HepG2 (cell line): ENCODE data around the gene SND1. TPM values are rescaled to one million over a fixed set of nuclear protein-coding genes. Genes with fewer than 3 reads are reported as not detected.
A peak's percentile ranks its signal among the peaks of the same experiment; 100 is the strongest.

Source experiments
- ATAC-seq: fragments of 200-7000 bp; cut with Tn5 transposase; 3 replicates; pipeline ENCODE4 v1.9.1; 2020; ENCODE audit warnings: mild to moderate bottlenecking, moderate library complexity
- BruUV-seq: library from RNA; stranded (reverse); fragments of 400-500 nt; replicated peaks from 2 replicates; lab custom pipeline; 2021; lab: Mats Ljungman, UMichigan
- CTCF ChIA-PET: fragments of 300-600 bp; formaldehyde crosslinking; extraction: SDS; loops from one replicate; lab custom pipeline; 2021; ENCODE audit warnings: low total read pairs, inconsistent platforms, low intra/inter-chr PET ratio; lab: Yijun Ruan, JAX
- POLR2A ChIA-PET: fragments of 350-600 bp; sonication (Branson Sonifier 250); formaldehyde crosslinking; loops from one replicate; lab custom pipeline; 2020; ENCODE audit warnings: antibody characterized with exemption, inconsistent platforms; lab: Yijun Ruan, JAX
- DNase-seq: peaks from one replicate; pipeline ENCODE4 v3.0.0-alpha.2; 2015; ENCODE audit warnings: low spot score
- FAIRE-seq: peaks from 3 replicates; lab custom pipeline; 2011; peaks lifted over from hg19 to GRCh38; lab: Jason Lieb, UNC
- H2AFZ ChIP-seq: one replicate; pipeline ENCODE4 v1.6.1; 2011; ENCODE audit warnings: low read length, inconsistent platforms
- H3K27ac ChIP-seq: fragments of 300-600 bp; 3 replicates; pipeline ENCODE4 v1.8.0; 2011; ENCODE audit warnings: mixed run types, mild to moderate bottlenecking, mixed read lengths, low read length, inconsistent platforms; ENCODE audit not compliant: insufficient read depth; ENCODE audit errors: extremely low read length
- H3K27me3 ChIP-seq, 2 experiments: fragments of 200-600 bp in 1 of 2; 2 replicates in 1 of 2; 3 replicates in 1 of 2; pipeline versions ENCODE4 v1.6.0 to v1.8.0; 2011; ENCODE audit warnings: low read length in 2 of 2, mild to moderate bottlenecking in 2 of 2, moderate library complexity in 2 of 2, inconsistent platforms in 1 of 2; ENCODE audit not compliant: insufficient read depth in 2 of 2, control insufficient read depth in 1 of 2
- H3K36me3 ChIP-seq, 2 experiments: fragments of 200-600 bp in 1 of 2; replicated peaks in 1 of 2; 2 replicates in 1 of 2; 3 replicates in 1 of 2; pipeline versions ENCODE4 v1.5.1 to v1.8.0; 2011; ENCODE audit warnings: low read length in 2 of 2, inconsistent platforms in 1 of 2; ENCODE audit not compliant: insufficient read depth in 2 of 2, control insufficient read depth in 1 of 2
- H3K4me1 ChIP-seq: 2 replicates; pipeline ENCODE4 v1.5.1; 2012; ENCODE audit warnings: low read length, inconsistent platforms; ENCODE audit not compliant: insufficient read depth
- H3K4me2 ChIP-seq: 2 replicates; pipeline ENCODE4 v1.6.0; 2011; ENCODE audit warnings: low read depth, low read length, inconsistent platforms
- H3K4me3 ChIP-seq, 3 experiments: fragments of 200-600 bp in 1 of 3; sonication (generic), shearing (Covaris generic) in 1 of 3; replicated peaks in 1 of 3; 2 replicates each; pipeline ENCODE4 v1.5.1; 2011 to 2016; ENCODE audit warnings: low read length in 3 of 3, inconsistent platforms in 2 of 3, low read depth in 2 of 3, mild to moderate bottlenecking in 2 of 3, control low read depth in 1 of 3, mixed read lengths in 1 of 3; ENCODE audit not compliant: insufficient read depth in 1 of 3
- H3K79me2 ChIP-seq: one replicate; pipeline ENCODE4 v1.6.1; 2011; ENCODE audit warnings: low read length, inconsistent platforms; ENCODE audit not compliant: insufficient read depth
- H3K9ac ChIP-seq: 2 replicates; pipeline ENCODE4 v1.6.0; 2011; ENCODE audit warnings: mild to moderate bottlenecking, low read depth, low read length, inconsistent platforms; ENCODE audit not compliant: insufficient read depth
- H3K9me3 ChIP-seq: 2 replicates; pipeline ENCODE4 v1.5.1; 2012; ENCODE audit warnings: mild to moderate bottlenecking, low read length
- H4K20me1 ChIP-seq: 2 replicates; pipeline ENCODE4 v1.6.0; 2011; ENCODE audit warnings: inconsistent platforms, mild to moderate bottlenecking, low read length, moderate library complexity; ENCODE audit not compliant: insufficient read depth
- BCLAF1 ChIP-seq: fragments of 450-650 bp; IDR thresholded peaks from 2 replicates; pipeline ENCODE4 v1.6.1; 2017; ENCODE audit warnings: mild to moderate bottlenecking
- DR1 ChIP-seq: sonication (generic); formaldehyde crosslinking; IDR thresholded peaks from 2 replicates; pipeline ENCODE4 v1.8.0; 2021; ENCODE audit warnings: mild to moderate bottlenecking, missing genetic modification reagents, inconsistent platforms
- MTA1 ChIP-seq: sonication (generic); formaldehyde crosslinking; IDR thresholded peaks from 2 replicates; pipeline ENCODE4 v1.4.0; 2020; ENCODE audit warnings: missing genetic modification reagents, mild to moderate bottlenecking, borderline replicate concordance
- PLRG1 ChIP-seq: fragments of 450-650 bp; conservative IDR thresholded peaks from 2 replicates; pipeline ENCODE4 v1.6.1; 2016
- SKIL ChIP-seq: sonication (generic); formaldehyde crosslinking; IDR thresholded peaks from 2 replicates; pipeline ENCODE4 v1.8.0; 2022; ENCODE audit warnings: missing genetic modification reagents, mild to moderate bottlenecking, moderate library complexity, borderline replicate concordance
- ZNF232 ChIP-seq: sonication (generic); formaldehyde crosslinking; IDR thresholded peaks from 2 replicates; pipeline ENCODE4 v1.4.0; 2020; ENCODE audit warnings: missing genetic modification reagents, borderline replicate concordance
- WGBS: methylation state at CpG from one replicate; pipeline ENCODE4 v1.1.6; 2017; ENCODE audit warnings: low lambda C conversion rate; 5-methylcytosine and 5-hydroxymethylcytosine counted together
- in situ Hi-C: cut with HindIII; loops from 2 replicates; pipeline ENCODE4 v1.10.0; 2017; ENCODE audit warnings: low pct_unique_long_range_greater_than_20kb; ENCODE audit not compliant: extremely low pct_ligation_motif_present
- intact Hi-C: fragments of 100-400 bp; cut with micrococcal nuclease; formaldehyde crosslinking; loops from one replicate; pipeline ENCODE4 v1.10.0; 2022; ENCODE audit not compliant: unreplicated experiment
- polyA plus RNA-seq, 8 experiments: library from polyadenylated mRNA; depleted of rRNA in 3 of 8; stranded (reverse) in 7 of 8; unstranded in 1 of 8; fragments of >200 nt; fragmentation: Illumina TruSeq in 4 of 8; extraction: Trizol in 4 of 8; gene quantifications; 2 replicates each; pipeline versions ENCODE4 v1.2.1 to v1.2.3, GENCODE V29; 2011 to 2016; ENCODE audit warnings: low read depth in 4 of 8, missing spikeins in 1 of 8, mixed read lengths in 1 of 8; ENCODE audit not compliant: insufficient read depth in 1 of 8
- total RNA-seq, 5 experiments: library from RNA; depleted of rRNA; stranded (reverse); fragments of >200 nt; fragmentation: Illumina TruSeq; extraction: Trizol; gene quantifications; 2 replicates each; pipeline ENCODE4 v1.2.3, GENCODE V29; 2016; ENCODE audit warnings: low read depth in 1 of 5

SND1 gene
- total and polyA plus RNA-seq, 2 of the 13 experiments (the other 11 are each of a cell fraction or from before 2014, with no cell fraction given), result 110 to 182 TPM

GRCh38 chr7:128105228-128106022 is 453.4 kb downstream of the SND1 start:
- 65% methylated on average over 11 of the region's 11 CpGs for WGBS
- FAIRE-seq (no peak), DNase-seq (no peak), ATAC-seq (peak; percentile 7)
- ChIA-PET CTCF (no interaction called here), POLR2A (no interaction called here)
- Histone ChIP-seq H2AFZ (no peak overlapping the region), H3K4me2 (no peak overlapping the region), H3K4me3 (no peak overlapping the region), H3K9me3 (no peaks in the 10 kb centered on the region), H3K4me1 (peaks cover 26% of the 10 kb centered on the region), H3K79me2 (no peaks in the 10 kb centered on the region), H3K9ac (no peak overlapping the region), H3K27me3 (peaks cover 0 to 25% of the 10 kb centered on the region in 2 experiments), H3K36me3 (no peaks in the 10 kb centered on the region), H3K27ac (no peak overlapping the region), H4K20me1 (no peaks in the 10 kb centered on the region; the same call in 1 of the 2 replicates)
- in situ Hi-C loops, result no loop called here
- no TSS peak for BruUV-seq
- TF ChIP-seq MTA1 (CRISPR knock-in tag) (no peak), ZNF232 (CRISPR knock-in tag) (no peak)
- intact Hi-C loops, result no loop called here

GRCh38 chr7:128106821-128107220 is 454.8 kb downstream of the SND1 start:
- ATAC-seq (peak; percentile 1; the same call in 2 of the 3 replicates), DNase-seq (no peak), FAIRE-seq (no peak)
- no peaks in the 10 kb centered on the region for H4K20me1 ChIP-seq
- peaks cover 16% of the 10 kb centered on the region for H3K4me1 ChIP-seq
- intact Hi-C loops, result no loop called here
- no TSS peak for BruUV-seq
- H3K27ac ChIP-seq, result no peak overlapping the region
- H3K27me3 ChIP-seq, result peaks cover 0 to 30% of the 10 kb centered on the region in 2 experiments
- CTCF ChIA-PET, result no interaction called here
- H3K36me3 ChIP-seq, result no peaks in the 10 kb centered on the region
- WGBS, result 0% methylated on average over 1 of the region's 1 CpG
- no peak overlapping the region for H2AFZ ChIP-seq
- in situ Hi-C loops, result no loop called here
- H3K9ac ChIP-seq, result no peak overlapping the region
- H3K4me2 ChIP-seq, result no peak overlapping the region
- POLR2A ChIA-PET, result no interaction called here
- H3K9me3 ChIP-seq, result no peaks in the 10 kb centered on the region
- H3K79me2 ChIP-seq, result no peaks in the 10 kb centered on the region
- H3K4me3 ChIP-seq, result no peak overlapping the region
- TF ChIP-seq SKIL (CRISPR knock-in tag) (no peak), BCLAF1 (no peak), DR1 (CRISPR knock-in tag) (no peak), PLRG1 (no peak)
